Liver (tissue), 9 donors: ENCODE results near the gene UBE2D2. TPM values are rescaled to one million over a fixed set of nuclear protein-coding genes. Genes with fewer than 3 reads are reported as not detected.

ENCODE experiments used
- DNase-seq: peaks from one replicate; pipeline ENCODE4 v3.0.0-alpha.2; 2017; ENCODE audit warnings: low spot score
- H3K27ac ChIP-seq, 2 donors: one replicate each; pipeline ENCODE4 v1.7.0; 2013; ENCODE audit warnings: inconsistent platforms in 2 of 2, low read length in 2 of 2, control low read depth in 1 of 2, low read depth in 1 of 2, mild to moderate bottlenecking in 1 of 2
- H3K27me3 ChIP-seq, 4 donors: one replicate each; pipeline versions ENCODE4 v1.6.1 to v1.7.0; 2013; ENCODE audit warnings: low read length in 3 of 4, inconsistent platforms in 1 of 4, mild to moderate bottlenecking in 1 of 4, moderate library complexity in 1 of 4; ENCODE audit not compliant: control insufficient read depth in 4 of 4, insufficient read depth in 4 of 4
- H3K36me3 ChIP-seq, 4 donors: one replicate each; pipeline versions ENCODE4 v1.6.1 to v1.7.0; 2013; ENCODE audit warnings: low read length in 3 of 4, mild to moderate bottlenecking in 3 of 4, low read depth in 1 of 4, moderate library complexity in 1 of 4; ENCODE audit not compliant: control insufficient read depth in 4 of 4, insufficient read depth in 3 of 4
- H3K4me1 ChIP-seq, 4 donors: one replicate each; pipeline versions ENCODE4 v1.6.1 to v1.7.0; 2013; ENCODE audit warnings: low read length in 3 of 4, mild to moderate bottlenecking in 3 of 4, moderate library complexity in 1 of 4; ENCODE audit not compliant: control insufficient read depth in 4 of 4, insufficient read depth in 4 of 4
- H3K4me3 ChIP-seq, 3 donors: one replicate each; pipeline versions ENCODE4 v1.6.1 to v1.7.0; 2013; ENCODE audit warnings: low read length in 3 of 3, control low read depth in 1 of 3, low read depth in 1 of 3, mild to moderate bottlenecking in 1 of 3
- H3K9ac ChIP-seq, 2 donors: one replicate each; pipeline ENCODE4 v1.7.0; 2013; ENCODE audit warnings: low read length in 2 of 2, mild to moderate bottlenecking in 2 of 2, moderate library complexity in 2 of 2, control low read depth in 1 of 2, low read depth in 1 of 2
- H3K9me3 ChIP-seq, 4 donors: one replicate each; pipeline versions ENCODE4 v1.6.1 to v1.7.0; 2013; ENCODE audit warnings: low read length in 3 of 4; ENCODE audit not compliant: control insufficient read depth in 4 of 4
- ATF3 ChIP-seq: IDR thresholded peaks from 2 replicates; pipeline ENCODE4 v1.6.1; 2016; ENCODE audit warnings: antibody characterized with exemption
- EGR1 ChIP-seq, 2 donors: IDR thresholded peaks; 2 replicates each; pipeline ENCODE4 v1.6.1; 2016 to 2018; ENCODE audit warnings: antibody characterized with exemption in 2 of 2, low read depth in 2 of 2
- FOXA1 ChIP-seq: IDR thresholded peaks from 2 replicates; pipeline ENCODE4 v1.6.1; 2016; ENCODE audit warnings: antibody characterized with exemption
- FOXA2 ChIP-seq: IDR thresholded peaks from 2 replicates; pipeline ENCODE4 v1.6.1; 2016; ENCODE audit warnings: antibody characterized with exemption
- HNF4A ChIP-seq, 2 donors: conservative IDR thresholded peaks; 2 replicates each; pipeline ENCODE4 v1.6.1; 2016; ENCODE audit warnings: antibody characterized with exemption in 2 of 2, mild to moderate bottlenecking in 2 of 2
- HNF4G ChIP-seq: IDR thresholded peaks from 2 replicates; pipeline ENCODE4 v1.6.1; 2016; ENCODE audit warnings: antibody characterized with exemption
- JUND ChIP-seq, 2 donors: IDR thresholded peaks; 2 replicates each; pipeline ENCODE4 v1.6.1; 2016; ENCODE audit warnings: antibody characterized with exemption in 2 of 2
- NR2F2 ChIP-seq: IDR thresholded peaks from 2 replicates; pipeline ENCODE4 v1.6.1; 2016; ENCODE audit warnings: antibody characterized with exemption
- RAD21 ChIP-seq, 2 donors: IDR thresholded peaks; 2 replicates each; pipeline ENCODE4 v1.6.1; 2016; ENCODE audit warnings: antibody characterized with exemption in 2 of 2, mild to moderate bottlenecking in 2 of 2
- RXRA ChIP-seq, 2 donors: IDR thresholded peaks; 2 replicates each; pipeline ENCODE4 v1.6.1; 2017 to 2018; ENCODE audit warnings: antibody characterized with exemption in 2 of 2, mild to moderate bottlenecking in 1 of 2
- SP1 ChIP-seq: IDR thresholded peaks from 2 replicates; pipeline ENCODE4 v1.6.1; 2018; ENCODE audit warnings: antibody characterized with exemption, mild to moderate bottlenecking
- TAF1 ChIP-seq: conservative IDR thresholded peaks from 2 replicates; pipeline ENCODE4 v1.6.1; 2016; ENCODE audit warnings: antibody characterized with exemption, mild to moderate bottlenecking
- YY1 ChIP-seq: IDR thresholded peaks from 2 replicates; pipeline ENCODE4 v1.6.1; 2016; ENCODE audit warnings: antibody characterized with exemption, mild to moderate bottlenecking
- ZBTB33 ChIP-seq: IDR thresholded peaks from 2 replicates; pipeline ENCODE4 v1.6.1; 2016; ENCODE audit warnings: antibody characterized with exemption
- WGBS: extraction: QIAGEN DNeasy Blood & Tissue Kit; methylation state at CpG from one replicate; pipeline ENCODE4 v1.1.7; 2013; 5-methylcytosine and 5-hydroxymethylcytosine counted together
- polyA plus RNA-seq, 2 donors: library from polyadenylated mRNA; stranded (reverse) in 1 of 2; unstranded in 1 of 2; fragments of 200-250 nt in 1 of 2; fragments of >200 nt in 1 of 2; fragmentation: Nextera tagmentation in 1 of 2; extraction: Ambion mirVana in 1 of 2; gene quantifications; one replicate each; pipeline versions ENCODE4 v1.2.1 to v1.2.3, GENCODE V29; 2013 to 2015
- total RNA-seq, 2 donors: library from RNA; depleted of rRNA; stranded (reverse); fragments of >200 nt; gene quantifications; one replicate each; pipeline ENCODE4 v1.2.3, GENCODE V29; 2014
- donor health status: healthy.
- donor health status: healthy.
- donor health status: healthy.
- donor health status: healthy.
- donor health status: healthy.

The UBE2D2 gene
- total and polyA plus RNA-seq, 4 donors, result 17.0 to 53.6 (median 41.4) TPM

GRCh38 chr5:139557811-139558210, 3.3 kb upstream of the UBE2D2 start:
- TF ChIP-seq ATF3 (no peak), NR2F2 (no peak), YY1 (no peak), HNF4A (conservative IDR thresholded peaks at IDR 0.05) (no peak), FOXA2 (no peak), ZBTB33 (no peak), EGR1 (IDR thresholded peaks at IDR 0.05; ENCODE audit: low read depth in 2 of 2) (no peak), HNF4G (no peak), RAD21 (IDR thresholded peaks at IDR 0.05) (no peak), SP1 (no peak), FOXA1 (no peak)
- WGBS, result 91% methylated on average over 2 of the region's 2 CpGs
- Histone ChIP-seq H3K27ac (no peak overlapping the region), H3K36me3 (no peaks in the 10 kb centered on the region), H3K4me1 (peaks cover 0 to 12% (median 8%) of the 10 kb centered on the region in 4 donors), H3K9me3 (no peaks in the 10 kb centered on the region), H3K4me3 (no peak overlapping the region), H3K27me3 (no peaks in the 10 kb centered on the region), H3K9ac (no peak overlapping the region)
- no peak for DNase-seq

GRCh38 chr5:139561655-139562451, 714 bp downstream of the UBE2D2 start:
- TF ChIP-seq JUND (IDR thresholded peaks at IDR 0.05), result no peak
- peak in 1 of 2 donors; percentile 13 for TF ChIP-seq RXRA (IDR thresholded peaks at IDR 0.05)
- TF ChIP-seq YY1, result peak; percentile 74
- H3K4me1 ChIP-seq, result peaks cover 13 to 27% (median 20%) of the 10 kb centered on the region in 4 donors
- no peaks in the 10 kb centered on the region for H3K27me3 ChIP-seq
- H3K9me3 ChIP-seq, result no peaks in the 10 kb centered on the region
- under 1% methylated on average over 57 of the region's 57 CpGs for WGBS
- peak; percentile 74 for DNase-seq
- H3K36me3 ChIP-seq, result peaks cover 0 to 3% (median 0%) of the 10 kb centered on the region in 4 donors
- H3K9ac ChIP-seq, result peak overlapping the region; percentile 78 to 96
- H3K27ac ChIP-seq, result peak overlapping the region; percentile 86 to 93
- peak overlapping the region; percentile 72 to 99 (median 76) for H3K4me3 ChIP-seq

GRCh38 chr5:139562847-139563246, 1.7 kb downstream of the UBE2D2 start:
- H3K4me1 ChIP-seq, result peaks cover 13 to 27% (median 20%) of the 10 kb centered on the region in 4 donors
- peaks cover 0 to 3% (median 0%) of the 10 kb centered on the region in 4 donors for H3K36me3 ChIP-seq
- H3K9me3 ChIP-seq, result no peaks in the 10 kb centered on the region
- no peak overlapping the region for H3K27ac ChIP-seq
- 44% methylated on average over 5 of the region's 5 CpGs for WGBS
- H3K27me3 ChIP-seq, result no peaks in the 10 kb centered on the region
- peak overlapping the region; percentile 78 to 96 for H3K9ac ChIP-seq
- TF ChIP-seq EGR1 (IDR thresholded peaks at IDR 0.05; ENCODE audit: low read depth in 2 of 2) (no peak), HNF4G (no peak), TAF1 (no peak), SP1 (no peak)
- DNase-seq, result no peak
- H3K4me3 ChIP-seq, result peak overlapping the region; percentile 8 to 99 (median 76)
